NCI-H748 treated with DMSO at 0.1 percent for 48 hours (cell line): ENCODE results near the gene LIN9.
"Not testable (repeated sequence)": the region's sequence is repeated elsewhere in the genome, so short reads cannot be mapped to it uniquely, and the experiment has no call there.

Experiments
- DNase-seq: peaks from one replicate; lab custom pipeline; 2025; lab: John Stamatoyannopoulos, UW

Gene LIN9, protein sequence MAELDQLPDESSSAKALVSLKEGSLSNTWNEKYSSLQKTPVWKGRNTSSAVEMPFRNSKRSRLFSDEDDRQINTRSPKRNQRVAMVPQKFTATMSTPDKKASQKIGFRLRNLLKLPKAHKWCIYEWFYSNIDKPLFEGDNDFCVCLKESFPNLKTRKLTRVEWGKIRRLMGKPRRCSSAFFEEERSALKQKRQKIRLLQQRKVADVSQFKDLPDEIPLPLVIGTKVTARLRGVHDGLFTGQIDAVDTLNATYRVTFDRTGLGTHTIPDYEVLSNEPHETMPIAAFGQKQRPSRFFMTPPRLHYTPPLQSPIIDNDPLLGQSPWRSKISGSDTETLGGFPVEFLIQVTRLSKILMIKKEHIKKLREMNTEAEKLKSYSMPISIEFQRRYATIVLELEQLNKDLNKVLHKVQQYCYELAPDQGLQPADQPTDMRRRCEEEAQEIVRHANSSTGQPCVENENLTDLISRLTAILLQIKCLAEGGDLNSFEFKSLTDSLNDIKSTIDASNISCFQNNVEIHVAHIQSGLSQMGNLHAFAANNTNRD

DNA sequence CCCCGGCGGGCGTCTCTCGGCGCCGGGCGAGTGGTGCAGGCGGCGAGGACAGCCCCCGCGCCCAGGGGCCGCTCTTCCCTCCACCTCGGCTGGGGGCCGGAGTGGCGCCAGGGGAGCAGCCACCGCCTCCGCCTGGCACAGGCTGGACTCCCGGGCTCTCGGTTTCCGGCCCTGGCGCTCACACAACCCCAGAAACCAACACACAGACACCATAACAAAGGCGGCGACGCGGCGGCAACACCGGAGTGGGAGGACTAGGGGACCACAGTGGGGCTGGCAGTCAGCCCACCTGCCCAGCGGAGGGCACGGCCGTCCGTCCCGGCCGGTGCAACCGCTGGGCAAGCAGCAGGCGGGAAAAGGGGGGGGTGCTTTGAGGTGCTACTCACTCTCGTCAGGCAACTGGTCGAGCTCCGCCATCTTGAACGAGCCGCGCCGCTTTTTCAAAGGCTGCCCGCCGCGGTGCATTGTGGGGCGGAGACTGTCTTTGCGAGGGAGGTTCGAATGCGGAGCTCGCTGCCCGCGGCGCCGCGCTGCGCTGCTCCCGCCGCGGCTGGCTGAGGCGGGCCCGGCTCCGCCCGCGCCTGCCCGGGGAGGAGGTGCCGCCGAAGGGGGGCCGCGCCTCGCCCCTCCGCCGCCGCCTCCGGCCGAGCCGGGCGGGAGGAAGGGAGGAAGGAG is at the start of gene LIN9:
Gene LIN9, minus strand, starts transcription at position 442 of the 675 bp plus-strand sequence. Its CDS starts 25 bp downstream, at position 417.
- peak; percentile 68 for DNase-seq

GRCh38 chr1:226357416-226357815 is 48.5 kb upstream of the LIN9 start:
- no peak for DNase-seq

- no peak for DNase-seq
Measured at GRCh38 chr1:226355669-226356551, 46.9 kb upstream of the LIN9 start.

GRCh38 chr1:226355016-226355415 is 46.1 kb upstream of the LIN9 start:
- DNase-seq, result no peak

DNA sequence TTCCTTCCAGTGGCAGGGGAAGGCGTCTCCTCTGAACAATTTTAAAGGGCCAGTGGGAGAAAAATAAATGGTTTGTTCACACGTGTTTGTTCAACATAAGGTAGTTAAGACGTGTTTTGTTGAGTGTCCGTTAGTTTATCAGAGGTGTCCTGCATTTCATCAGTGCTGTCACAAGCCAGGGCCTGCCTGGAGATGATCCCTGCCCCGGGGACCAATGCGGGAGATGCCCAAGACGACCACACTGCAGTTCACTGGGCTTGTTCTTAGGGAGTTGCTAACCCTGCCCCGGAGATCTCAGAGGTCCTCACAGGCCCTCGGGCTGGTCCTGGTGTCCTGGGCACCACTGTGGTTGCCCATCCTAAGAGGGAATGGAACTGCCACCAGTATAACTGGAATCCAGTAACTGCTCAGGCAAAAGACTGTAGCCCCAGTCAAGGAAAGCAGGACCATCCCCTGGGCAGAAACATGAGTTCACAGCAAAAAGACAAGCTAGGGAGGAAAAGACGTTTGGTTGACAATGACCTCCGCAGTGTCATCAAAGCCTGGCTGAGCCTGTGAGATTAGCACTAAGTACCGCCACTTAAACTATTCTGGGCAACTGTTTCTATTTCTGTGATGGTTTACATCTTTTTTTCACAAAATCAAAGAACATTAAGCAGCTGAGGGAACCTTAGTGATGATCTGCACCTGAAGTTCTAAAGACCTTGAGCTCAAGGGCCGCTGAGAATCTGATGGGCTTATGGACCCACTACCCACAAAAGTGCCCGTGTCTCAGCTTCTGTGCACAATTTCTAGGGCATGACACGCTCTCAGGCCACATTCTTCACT is 44.9 kb upstream of the LIN9 start:
- DNase-seq, result no peak

GRCh38 chr1:226351709-226352108 is 42.7 kb upstream of the LIN9 start:
- DNase-seq, result no peak

DNA sequence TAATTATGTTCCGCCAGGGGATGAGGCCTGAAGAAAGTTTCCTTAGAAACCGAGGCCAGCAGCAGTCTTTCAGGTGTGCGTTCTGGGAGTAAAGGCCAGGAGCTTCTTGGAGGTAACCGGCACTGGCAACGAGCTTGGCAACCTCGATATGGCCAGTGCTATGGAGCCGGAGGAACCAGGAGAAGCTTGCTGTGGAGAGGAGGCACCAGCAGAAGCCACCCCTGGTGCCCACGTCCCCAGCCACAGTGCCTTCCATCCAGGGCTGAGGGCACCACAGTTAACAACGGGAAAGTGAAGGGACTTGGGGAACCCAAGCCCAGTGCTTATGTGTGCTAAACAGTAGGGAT is 41.5 kb upstream of the LIN9 start:
- DNase-seq, result no peak

- no peak for DNase-seq
Measured at GRCh38 chr1:226349801-226350518, 41.0 kb upstream of the LIN9 start.

GRCh38 chr1:226349081-226349480 is 40.1 kb upstream of the LIN9 start:
- no peak for DNase-seq

GRCh38 chr1:226344441-226345259 is 35.7 kb upstream of the LIN9 start:
- no peak for DNase-seq

DNA sequence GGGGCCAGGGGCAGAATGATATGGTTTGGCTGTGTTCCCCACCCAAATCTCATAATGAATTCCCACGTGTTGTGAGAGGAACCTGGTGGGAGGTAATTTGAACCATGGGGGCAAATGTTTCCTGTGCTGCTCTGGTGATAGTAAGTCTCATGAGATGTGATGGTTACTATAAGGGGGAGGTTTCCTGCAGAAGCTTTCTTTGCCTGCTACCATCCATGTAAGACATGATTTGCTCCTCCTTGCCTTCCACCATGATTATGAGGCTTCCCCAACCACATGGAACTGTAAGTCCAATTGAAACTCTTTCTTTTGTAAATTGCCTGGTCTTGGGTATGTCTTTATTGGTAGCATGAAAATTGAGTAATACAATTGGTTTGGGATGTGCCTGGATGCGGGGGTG is 33.7 kb upstream of the LIN9 start:
- no peak for DNase-seq

- DNase-seq, result not testable (repeated sequence)
Measured at GRCh38 chr1:226340111-226340510, 31.1 kb upstream of the LIN9 start.

- no peak for DNase-seq
Measured at GRCh38 chr1:226337276-226337875, 28.4 kb upstream of the LIN9 start.

GRCh38 chr1:226335661-226336060 is 26.7 kb upstream of the LIN9 start:
- DNase-seq, result no peak

DNA sequence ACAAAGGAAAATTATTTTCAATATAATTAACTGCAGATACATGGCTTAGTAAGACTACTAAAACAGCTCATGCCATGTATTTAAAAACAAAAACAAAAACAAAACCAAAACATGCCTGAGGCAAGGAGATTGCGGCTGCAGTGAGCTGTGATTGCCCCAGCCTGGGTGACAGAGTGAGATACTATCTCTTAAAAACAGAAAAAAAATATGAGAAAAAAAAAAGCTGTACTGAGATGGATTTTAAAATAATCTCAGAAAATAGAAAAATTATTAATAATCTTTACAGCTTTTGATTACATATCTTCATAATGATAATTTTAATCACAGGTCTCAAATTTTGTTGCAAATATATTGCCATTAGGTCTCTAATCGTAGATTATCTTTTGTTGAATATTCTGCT is 24.0 kb upstream of the LIN9 start:
- DNase-seq, result no peak

DNA sequence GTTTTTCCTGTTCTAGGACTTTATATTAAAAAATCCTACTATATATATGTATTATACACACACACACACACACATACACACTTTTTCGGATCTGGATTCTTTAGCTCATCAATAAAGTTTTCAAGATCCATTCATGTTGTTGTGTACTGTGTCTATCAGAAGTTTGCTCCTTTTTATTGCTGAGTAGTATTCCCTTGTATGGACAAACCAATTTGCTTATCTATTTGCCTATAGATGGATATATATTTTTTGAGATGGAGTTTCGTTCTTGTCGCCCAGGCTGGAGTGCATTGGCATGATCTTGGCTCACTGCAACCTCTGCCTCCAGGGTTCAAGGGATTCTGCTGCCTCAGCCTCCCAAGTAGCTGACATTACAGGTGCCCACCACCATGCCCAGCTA is 20.3 kb upstream of the LIN9 start:
- DNase-seq, result no peak

DNA sequence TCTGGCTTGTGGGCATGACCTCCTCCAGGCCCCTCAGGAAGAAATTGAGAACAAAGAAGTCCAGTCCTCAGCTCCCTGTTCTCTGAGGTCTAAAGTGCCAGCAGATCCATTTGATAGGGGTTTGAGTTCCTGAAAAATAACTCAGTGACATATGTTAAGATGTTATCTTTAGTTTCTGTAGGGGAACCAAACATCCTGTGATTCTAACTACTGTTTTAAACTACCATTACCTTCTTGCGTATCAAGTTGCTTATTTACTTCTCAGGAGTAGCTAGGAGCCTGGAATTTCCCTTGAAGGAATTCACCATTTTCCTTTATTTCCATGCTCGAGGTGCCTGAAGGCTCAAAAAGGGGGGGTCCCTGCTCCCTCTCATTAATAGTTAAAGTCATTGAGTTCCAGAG is 18.8 kb upstream of the LIN9 start:
- no peak for DNase-seq

DNA sequence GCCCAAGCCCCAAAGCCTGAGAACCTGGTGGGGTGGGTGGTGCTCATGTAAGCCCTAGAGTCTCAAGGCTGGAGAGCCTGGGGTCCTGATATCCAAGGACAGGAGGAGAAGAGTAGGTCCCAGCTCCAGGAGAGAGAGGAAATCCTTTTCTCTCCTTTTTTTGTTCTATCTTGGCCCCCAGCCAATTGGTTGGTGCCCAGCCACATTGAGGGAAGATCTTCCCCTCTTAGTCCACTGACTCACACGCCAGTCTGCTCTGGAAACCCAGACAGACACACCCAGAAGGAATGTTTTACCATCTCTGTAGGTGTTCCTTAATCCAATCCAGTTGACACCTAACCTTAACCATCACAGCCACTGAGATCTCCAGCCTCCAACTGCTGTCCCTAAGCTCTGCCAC is 16.2 kb upstream of the LIN9 start:
- no peak for DNase-seq

DNA sequence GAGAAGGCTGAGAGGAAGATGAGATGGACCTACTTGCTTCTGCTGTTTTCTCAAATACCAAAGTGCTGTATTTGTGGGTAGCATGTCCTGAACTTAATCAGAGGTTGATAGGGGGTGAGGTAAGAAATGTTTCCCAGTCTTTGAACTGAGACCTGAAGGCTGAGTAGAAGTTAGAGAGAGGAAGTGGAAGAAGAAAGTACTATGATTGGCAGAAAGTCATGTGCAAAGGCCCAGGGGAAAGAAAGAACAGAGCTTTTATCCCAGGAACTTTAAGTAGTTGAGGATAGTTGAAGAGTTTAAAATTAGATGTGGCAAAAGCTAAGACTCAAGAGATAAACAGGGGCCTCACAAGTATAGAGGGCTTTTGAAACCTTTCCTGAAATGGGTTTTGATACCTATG is 15.5 kb upstream of the LIN9 start:
- no peak for DNase-seq

DNA sequence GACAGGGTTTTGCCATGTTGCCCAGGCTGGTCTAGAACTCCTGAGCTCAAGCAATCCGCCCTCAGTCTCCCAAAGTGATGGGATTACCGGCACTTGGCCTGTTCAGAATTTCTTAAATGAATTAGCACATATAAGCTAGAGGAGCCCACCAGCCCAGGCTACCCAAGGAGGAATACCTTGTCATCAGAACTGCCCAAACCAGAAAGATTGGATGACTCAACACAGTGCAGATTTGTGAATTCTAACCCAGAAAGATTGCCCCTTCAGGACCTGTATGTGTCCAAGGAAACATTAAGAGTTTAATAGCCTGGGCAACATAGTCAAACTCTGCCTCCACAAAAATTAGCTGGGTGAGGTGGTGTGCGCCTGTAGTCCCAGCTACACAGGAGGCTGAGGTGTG is 14.0 kb upstream of the LIN9 start:
- DNase-seq, result no peak
